Smooth muscle cell (in vitro differentiated cells): Measurements from ENCODE around the gene DNM3. TPM values are rescaled to one million over a fixed set of nuclear protein-coding genes. Genes with fewer than 3 reads are reported as not detected.

Source experiments
- DNase-seq: peaks from one replicate; lab custom pipeline; 2025; ENCODE audit not compliant: unreplicated experiment; lab: John Stamatoyannopoulos, UW
- H2AFZ ChIP-seq: fragments of 200-600 bp; sonication (generic); 2 replicates; pipeline ENCODE4 v1.6.0; 2016; ENCODE audit warnings: antibody characterized with exemption, low read depth, mild to moderate bottlenecking
- H3F3A ChIP-seq: fragments of 200-600 bp; sonication (generic); 2 replicates; pipeline ENCODE4 v1.6.0; 2017; ENCODE audit warnings: antibody characterized with exemption, low read depth
- H3K27ac ChIP-seq: fragments of 200-600 bp; sonication (generic); 2 replicates; pipeline ENCODE4 v1.5.1; 2016; ENCODE audit warnings: low read depth, mild to moderate bottlenecking
- H3K27me3 ChIP-seq: fragments of 200-600 bp; sonication (generic); 2 replicates; pipeline ENCODE4 v1.6.1; 2016; ENCODE audit warnings: low read depth, mild to moderate bottlenecking
- H3K36me3 ChIP-seq: fragments of 200-600 bp; sonication (generic); 2 replicates; pipeline ENCODE4 v1.5.1; 2016; ENCODE audit warnings: low read depth
- H3K4me1 ChIP-seq: fragments of 200-600 bp; sonication (generic); 2 replicates; pipeline ENCODE4 v1.5.1; 2016; ENCODE audit warnings: low read depth
- H3K4me2 ChIP-seq: fragments of 200-600 bp; sonication (generic); 2 replicates; pipeline ENCODE4 v1.6.0; 2016; ENCODE audit warnings: mild to moderate bottlenecking
- H3K4me3 ChIP-seq: fragments of 200-600 bp; sonication (generic); 2 replicates; pipeline ENCODE4 v1.5.1; 2016; ENCODE audit warnings: mild to moderate bottlenecking
- H3K79me2 ChIP-seq: fragments of 200-600 bp; sonication (generic); 2 replicates; pipeline ENCODE4 v1.6.0; 2016; ENCODE audit warnings: low read depth, mild to moderate bottlenecking
- H3K9ac ChIP-seq: fragments of 200-600 bp; sonication (generic); 2 replicates; pipeline ENCODE4 v1.6.0; 2016; ENCODE audit warnings: low read depth
- H3K9me3 ChIP-seq: fragments of 200-600 bp; sonication (generic); replicated peaks from 2 replicates; pipeline ENCODE4 v1.5.1; 2016; ENCODE audit warnings: low read depth
- H4K20me1 ChIP-seq: fragments of 200-600 bp; sonication (generic); 2 replicates; pipeline ENCODE4 v1.6.0; 2016; ENCODE audit warnings: low read depth
- CTCF ChIP-seq: fragments of 200-600 bp; sonication (generic); IDR thresholded peaks from 2 replicates; pipeline ENCODE4 v1.5.1; 2017; ENCODE audit warnings: borderline replicate concordance, mild to moderate bottlenecking, antibody characterized with exemption; ENCODE audit not compliant: insufficient read depth, poor library complexity, severe bottlenecking
- whole genome bisulfite sequencing: methylation state at CpG from one replicate; pipeline ENCODE4 v1.1.7; 2016; ENCODE audit warnings: low lambda C conversion rate; 5-methylcytosine and 5-hydroxymethylcytosine counted together
- polyA plus RNA-seq: library from polyadenylated mRNA; unstranded; fragments of >200 nt; fragmentation: Nextera tagmentation; extraction: Ambion mirVana; gene quantifications from 2 replicates; pipeline ENCODE4 v1.2.1, GENCODE V29; 2016
- total RNA-seq: library from RNA; depleted of rRNA; stranded (reverse); fragments of >200 nt; gene quantifications from 2 replicates; pipeline ENCODE4 v1.2.3, GENCODE V29; 2014

DNM3 gene
- total and polyA plus RNA-seq, 2 experiments from 2014 or later = 1.7 to 3.0 TPM

- Histone ChIP-seq H3K27ac (no peak overlapping the region), H3K9ac (no peak overlapping the region), H3K4me3 (no peak overlapping the region), H3K4me1 (peaks cover 13% of the 10 kb centered on the region), H3K36me3 (no peaks in the 10 kb centered on the region), H3K4me2 (no peak overlapping the region), H2AFZ (no peak overlapping the region), H4K20me1 (no peaks in the 10 kb centered on the region), H3K79me2 (no peaks in the 10 kb centered on the region), H3F3A (peaks cover 16% of the 10 kb centered on the region), H3K27me3 (no peaks in the 10 kb centered on the region), H3K9me3 (no peaks in the 10 kb centered on the region)
- TF ChIP-seq CTCF = no peak
- 67% methylated on average over 1 of the region's 1 CpG for WGBS
- no peak for DNase-seq
Observed at GRCh38 chr1:172265905-172266304, 424.6 kb downstream of the DNM3 start.

- Histone ChIP-seq H3K9me3 (no peaks in the 10 kb centered on the region), H3K79me2 (no peaks in the 10 kb centered on the region), H3K27me3 (no peaks in the 10 kb centered on the region), H3K4me1 (peaks cover 18% of the 10 kb centered on the region), H2AFZ (no peak overlapping the region), H3K27ac (no peak overlapping the region), H4K20me1 (no peaks in the 10 kb centered on the region), H3F3A (peaks cover 21% of the 10 kb centered on the region), H3K4me2 (no peak overlapping the region), H3K9ac (no peak overlapping the region), H3K4me3 (no peak overlapping the region), H3K36me3 (no peaks in the 10 kb centered on the region)
- no peak for DNase-seq
- WGBS = 95% methylated on average over 1 of the region's 1 CpG
- no peak for TF ChIP-seq CTCF
Observed at GRCh38 chr1:172266528-172267174, 425.4 kb downstream of the DNM3 start.

- H4K20me1 ChIP-seq = no peaks in the 10 kb centered on the region
- H3K79me2 ChIP-seq = no peaks in the 10 kb centered on the region
- no peak overlapping the region for H3K27ac ChIP-seq
- TF ChIP-seq CTCF = no peak
- H2AFZ ChIP-seq = no peak overlapping the region
- H3K36me3 ChIP-seq = no peaks in the 10 kb centered on the region
- H3K4me3 ChIP-seq = no peak overlapping the region
- 83% methylated on average over 3 of the region's 3 CpGs for WGBS
- peaks cover 19% of the 10 kb centered on the region for H3K4me1 ChIP-seq
- DNase-seq = no peak
- no peak overlapping the region for H3K9ac ChIP-seq
- H3K9me3 ChIP-seq = no peaks in the 10 kb centered on the region
- no peaks in the 10 kb centered on the region for H3K27me3 ChIP-seq
- H3K4me2 ChIP-seq = no peak overlapping the region
- H3F3A ChIP-seq = peaks cover 21% of the 10 kb centered on the region
Observed at GRCh38 chr1:172268237-172268636, 426.9 kb downstream of the DNM3 start.

GRCh38 chr1:172269084-172269483 is 427.8 kb downstream of the DNM3 start:
- peaks cover 23% of the 10 kb centered on the region for H3K4me1 ChIP-seq
- peaks cover 21% of the 10 kb centered on the region for H3F3A ChIP-seq
- no peak overlapping the region for H3K4me3 ChIP-seq
- peak overlapping the region; percentile 91 for H3K27ac ChIP-seq
- H3K36me3 ChIP-seq = no peaks in the 10 kb centered on the region
- H3K27me3 ChIP-seq = no peaks in the 10 kb centered on the region
- H3K79me2 ChIP-seq = no peaks in the 10 kb centered on the region
- no peak for TF ChIP-seq CTCF
- DNase-seq = no peak
- no peaks in the 10 kb centered on the region for H3K9me3 ChIP-seq
- no peak overlapping the region for H3K9ac ChIP-seq
- H3K4me2 ChIP-seq = peak overlapping the region; percentile 83
- H2AFZ ChIP-seq = peak overlapping the region; percentile 32
- 86% methylated on average over 5 of the region's 5 CpGs for WGBS
- no peaks in the 10 kb centered on the region for H4K20me1 ChIP-seq
